HepG2 (cell line): ENCODE measurements around the gene PAPPA. TPM values are rescaled to one million over a fixed set of nuclear protein-coding genes. Genes with fewer than 3 reads are reported as not detected.
A peak's percentile ranks its signal among the peaks of the same experiment; 100 is the strongest.

Source experiments
- AHDC1 ChIP-seq: sonication (generic); formaldehyde crosslinking; IDR thresholded peaks from 2 replicates; pipeline ENCODE4 v1.5.1; 2020; ENCODE audit warnings: mild to moderate bottlenecking, missing genetic modification reagents, borderline replicate concordance
- ATF4 ChIP-seq, 2 experiments: fragments of 450-650 bp in 1 of 2; sonication (generic) in 1 of 2; formaldehyde crosslinking; IDR thresholded peaks; 2 replicates each; pipeline versions ENCODE4 v1.5.0 to v1.8.0; 2020 to 2022; ENCODE audit warnings: mild to moderate bottlenecking in 1 of 2, missing genetic modification reagents in 1 of 2
- BRCA1 ChIP-seq: sonication (generic); formaldehyde crosslinking; IDR thresholded peaks from 2 replicates; pipeline ENCODE4 v1.4.0; 2020; ENCODE audit warnings: missing genetic modification reagents
- DRAP1 ChIP-seq: IDR thresholded peaks from 2 replicates; pipeline ENCODE4 v1.6.1; 2016; ENCODE audit warnings: missing genetic modification reagents, missing compliant biosample characterization
- GATAD2A ChIP-seq: IDR thresholded peaks from 2 replicates; pipeline ENCODE4 v1.6.1; 2016
- GTF3A ChIP-seq: sonication (generic); formaldehyde crosslinking; conservative IDR thresholded peaks from 2 replicates; pipeline ENCODE4 v1.4.0; 2020; ENCODE audit warnings: mild to moderate bottlenecking, missing genetic modification reagents
- HDAC1 ChIP-seq: sonication (generic); formaldehyde crosslinking; IDR thresholded peaks from 2 replicates; pipeline ENCODE4 v1.5.1; 2020; ENCODE audit warnings: mild to moderate bottlenecking, missing genetic modification reagents
- HHEX ChIP-seq: IDR thresholded peaks from 2 replicates; pipeline ENCODE4 v1.6.1; 2016; ENCODE audit warnings: control low read depth
- KAT2B ChIP-seq: fragments of 150-350 bp; IDR thresholded peaks from 2 replicates; pipeline ENCODE4 v1.6.1; 2014; ENCODE audit warnings: low read depth, low read length, borderline replicate concordance
- LCORL ChIP-seq, 2 experiments: fragments of 450-650 bp in 1 of 2; sonication (generic) in 1 of 2; formaldehyde crosslinking in 1 of 2; IDR thresholded peaks; 2 replicates each; pipeline versions ENCODE4 v1.5.0 to v1.6.1; 2017 to 2020; ENCODE audit warnings: antibody characterized with exemption in 1 of 2, missing genetic modification reagents in 1 of 2
- SKI ChIP-seq: fragments of 450-650 bp; IDR thresholded peaks from one replicate; pipeline ENCODE4 v1.6.1; 2018; ENCODE audit warnings: mild to moderate bottlenecking; ENCODE audit not compliant: partially characterized antibody
- SP2 ChIP-seq: sonication (generic); formaldehyde crosslinking; IDR thresholded peaks from 2 replicates; pipeline ENCODE4 v1.5.1; 2020; ENCODE audit warnings: mild to moderate bottlenecking, missing genetic modification reagents
- TEAD3 ChIP-seq: optimal IDR thresholded peaks from 2 replicates; pipeline ENCODE3; 2016; ENCODE audit warnings: borderline replicate concordance
- THAP7 ChIP-seq: sonication (generic); formaldehyde crosslinking; IDR thresholded peaks from 2 replicates; pipeline ENCODE4 v1.8.1; 2023; ENCODE audit warnings: mild to moderate bottlenecking, missing genetic modification reagents
- TMF1 ChIP-seq: sonication (generic); formaldehyde crosslinking; IDR thresholded peaks from 2 replicates; pipeline ENCODE4 v1.8.1; 2022; ENCODE audit warnings: low read depth, missing genetic modification reagents
- ZNF333 ChIP-seq: sonication (generic); formaldehyde crosslinking; IDR thresholded peaks from 2 replicates; pipeline ENCODE4 v1.4.0; 2020; ENCODE audit warnings: mild to moderate bottlenecking, missing genetic modification reagents, borderline replicate concordance
- ZNF549 ChIP-seq: sonication (generic); formaldehyde crosslinking; IDR thresholded peaks from 2 replicates; pipeline ENCODE4 v1.5.0; 2020; ENCODE audit warnings: missing genetic modification reagents
- ZNF552 ChIP-seq: sonication (generic); formaldehyde crosslinking; IDR thresholded peaks from 2 replicates; pipeline ENCODE4 v1.9.0; 2022; ENCODE audit warnings: missing genetic modification reagents, mild to moderate bottlenecking, borderline replicate concordance
- polyA plus RNA-seq, 8 experiments: library from polyadenylated mRNA; depleted of rRNA in 3 of 8; stranded (reverse) in 7 of 8; unstranded in 1 of 8; fragments of >200 nt; fragmentation: Illumina TruSeq in 4 of 8; extraction: Trizol in 4 of 8; gene quantifications; 2 replicates each; pipeline versions ENCODE4 v1.2.1 to v1.2.3, GENCODE V29; 2011 to 2016; ENCODE audit warnings: low read depth in 4 of 8, missing spikeins in 1 of 8, mixed read lengths in 1 of 8; ENCODE audit not compliant: insufficient read depth in 1 of 8
- total RNA-seq, 5 experiments: library from RNA; depleted of rRNA; stranded (reverse); fragments of >200 nt; fragmentation: Illumina TruSeq; extraction: Trizol; gene quantifications; 2 replicates each; pipeline ENCODE4 v1.2.3, GENCODE V29; 2016; ENCODE audit warnings: low read depth in 1 of 5

PAPPA gene
- total and polyA plus RNA-seq, 2 of the 13 experiments (the other 11 are each of a cell fraction or from before 2014, with no cell fraction given), result 0.09 to 0.11 TPM

GRCh38 chr9:116336133-116336862 is 182.7 kb downstream of the PAPPA start (continued):
- TF ChIP-seq AHDC1 (peak; percentile 73; the same call in 1 of the 2 replicates), TEAD3 (CRISPR knock-in tag) (peak; percentile 68), SP2 (CRISPR knock-in tag) (no peak), TMF1 (CRISPR knock-in tag) (no peak), BRCA1 (CRISPR knock-in tag) (no peak), SKI (peak; percentile 73), HHEX (peak; percentile 91), LCORL (IDR thresholded peaks at IDR 0.05) (no peak), LCORL (CRISPR knock-in tag; IDR thresholded peaks at IDR 0.05) (no peak; the same call in 1 of the 2 replicates), GATAD2A (peak; percentile 92), ZNF552 (no peak), DRAP1 (CRISPR knock-in tag) (peak; percentile 34; the same call in 1 of the 2 replicates), ZNF549 (CRISPR knock-in tag) (peak; percentile 77; the same call in 1 of the 2 replicates), GTF3A (CRISPR knock-in tag) (no peak), ZNF333 (no peak), KAT2B (peak; percentile 58; the same call in 1 of the 2 replicates), THAP7 (no peak), HDAC1 (CRISPR knock-in tag) (peak; percentile 56; the same call in 1 of the 2 replicates), ATF4 (CRISPR knock-in tag; IDR thresholded peaks at IDR 0.05) (no peak)
